Measurements from ENCODE around the gene CCDC144A. TPM values are rescaled to one million over a fixed set of nuclear protein-coding genes. Genes with fewer than 3 reads are reported as not detected.
"Not testable (repeated sequence)": the region's sequence is repeated elsewhere in the genome, so short reads cannot be mapped to it uniquely, and the experiment has no call there.

CCDC144A gene
- total RNA-seq, 4 donors from 2014 or later = 1.1 to 20.3 (median 5.5) TPM

- TF ChIP-seq CTCF (IDR thresholded peaks at IDR 0.05) = no peak
- ATAC-seq (ENCODE audit: low FRiP score) (no peak), DNase-seq (ENCODE audit: low spot score) (no peak)
Measured at GRCh38 chr17:16662936-16663335, 27.1 kb upstream of the CCDC144A start.

- not testable (repeated sequence) for ATAC-seq (ENCODE audit: low FRiP score); DNase-seq (ENCODE audit: low spot score)
Measured at GRCh38 chr17:16666553-16666906, 23.5 kb upstream of the CCDC144A start.

- not testable (repeated sequence) for DNase-seq (ENCODE audit: low spot score); ATAC-seq (ENCODE audit: low FRiP score)
Measured at GRCh38 chr17:16666907-16667636, 23.0 kb upstream of the CCDC144A start.

GRCh38 chr17:16676676-16677268, 13.3 kb upstream of the CCDC144A start:
- no peak for TF ChIP-seq CTCF (IDR thresholded peaks at IDR 0.05)
- DNase-seq (ENCODE audit: low spot score) = no peak
- ATAC-seq (ENCODE audit: low FRiP score) = no peak

GRCh38 chr17:16683290-16684138, 6.5 kb upstream of the CCDC144A start:
- ATAC-seq (ENCODE audit: low FRiP score) = not testable (repeated sequence)

GRCh38 chr17:16686019-16686418, 4.0 kb upstream of the CCDC144A start:
- not testable (repeated sequence) for ATAC-seq (ENCODE audit: low FRiP score); DNase-seq (ENCODE audit: low spot score)

More at GRCh38 chr17:16683290-16684138, 6.5 kb upstream of the CCDC144A start:
- DNase-seq (ENCODE audit: low spot score) = not testable (repeated sequence)

GRCh38 chr17:16687151-16687550, 2.9 kb upstream of the CCDC144A start:
- DNase-seq (ENCODE audit: low spot score); ATAC-seq (ENCODE audit: low FRiP score): not testable (repeated sequence)

- not testable (repeated sequence) for DNase-seq (ENCODE audit: low spot score); ATAC-seq (ENCODE audit: low FRiP score)
Measured at GRCh38 chr17:16690447-16690846, 406 bp downstream of the CCDC144A start.

GRCh38 chr17:16697603-16698002, 7.6 kb downstream of the CCDC144A start:
- not testable (repeated sequence) for ATAC-seq (ENCODE audit: low FRiP score); DNase-seq (ENCODE audit: low spot score)

GRCh38 chr17:16745492-16746203, 55.6 kb downstream of the CCDC144A start:
- DNase-seq (ENCODE audit: low spot score); ATAC-seq (ENCODE audit: low FRiP score): not testable (repeated sequence)

GRCh38 chr17:16746571-16746970, 56.5 kb downstream of the CCDC144A start:
- ATAC-seq (ENCODE audit: low FRiP score); DNase-seq (ENCODE audit: low spot score): not testable (repeated sequence)

GRCh38 chr17:16750515-16750914, 60.5 kb downstream of the CCDC144A start:
- not testable (repeated sequence) for ATAC-seq (ENCODE audit: low FRiP score)

GRCh38 chr17:16751224-16751923, 61.3 kb downstream of the CCDC144A start:
- not testable (repeated sequence) for DNase-seq (ENCODE audit: low spot score); ATAC-seq (ENCODE audit: low FRiP score)

More at GRCh38 chr17:16750515-16750914, 60.5 kb downstream of the CCDC144A start:
- not testable (repeated sequence) for DNase-seq (ENCODE audit: low spot score)

- not testable (repeated sequence) for ATAC-seq (ENCODE audit: low FRiP score); DNase-seq (ENCODE audit: low spot score)
Measured at GRCh38 chr17:16751924-16752287, 61.9 kb downstream of the CCDC144A start.

GRCh38 chr17:16757520-16757919, 67.5 kb downstream of the CCDC144A start:
- not testable (repeated sequence) for DNase-seq (ENCODE audit: low spot score); ATAC-seq (ENCODE audit: low FRiP score)

GRCh38 chr17:16758177-16758576, 68.1 kb downstream of the CCDC144A start:
- ATAC-seq (ENCODE audit: low FRiP score); DNase-seq (ENCODE audit: low spot score): not testable (repeated sequence)
